Skeletal muscle tissue (tissue), 4 donors: ENCODE measurements around the gene SVIL. TPM values are rescaled to one million over a fixed set of nuclear protein-coding genes. Genes with fewer than 3 reads are reported as not detected.
"Not testable (repeated sequence)": the region's sequence is repeated elsewhere in the genome, so short reads cannot be mapped to it uniquely, and the experiment has no call there.

Experiments
- H3K27ac ChIP-seq: one replicate; pipeline ENCODE4 v1.7.0; 2013; ENCODE audit warnings: mild to moderate bottlenecking, low read depth, low read length, inconsistent platforms
- H3K27me3 ChIP-seq, 3 donors: one replicate each; pipeline ENCODE4 v1.7.0; 2013; ENCODE audit warnings: low read length in 3 of 3; ENCODE audit not compliant: control insufficient read depth in 3 of 3, insufficient read depth in 3 of 3
- H3K36me3 ChIP-seq, 3 donors: one replicate each; pipeline ENCODE4 v1.7.0; 2013; ENCODE audit warnings: low read length in 3 of 3; ENCODE audit not compliant: control insufficient read depth in 3 of 3, insufficient read depth in 3 of 3
- H3K4me1 ChIP-seq, 3 donors: one replicate each; pipeline ENCODE4 v1.7.0; 2013; ENCODE audit warnings: low read length in 3 of 3, mild to moderate bottlenecking in 3 of 3; ENCODE audit not compliant: control insufficient read depth in 3 of 3, insufficient read depth in 3 of 3
- H3K4me3 ChIP-seq, 3 donors: one replicate each; pipeline ENCODE4 v1.7.0; 2013; ENCODE audit warnings: low read length in 3 of 3
- H3K9ac ChIP-seq, 3 donors: one replicate each; pipeline ENCODE4 v1.7.0; 2013; ENCODE audit warnings: low read length in 3 of 3, mild to moderate bottlenecking in 3 of 3, moderate library complexity in 2 of 3, low read depth in 1 of 3
- H3K9me3 ChIP-seq, 3 donors: one replicate each; pipeline ENCODE4 v1.7.0; 2013; ENCODE audit warnings: low read length in 3 of 3; ENCODE audit not compliant: control insufficient read depth in 3 of 3
- total RNA-seq: library from RNA; depleted of rRNA; stranded (reverse); fragments of >200 nt; gene quantifications from one replicate; pipeline ENCODE4 v1.2.3, GENCODE V29; 2014
- donor health status: Osteomylitis.

Gene SVIL
- total RNA-seq, 1 donor from 2014 or later, result 153 TPM

DNA sequence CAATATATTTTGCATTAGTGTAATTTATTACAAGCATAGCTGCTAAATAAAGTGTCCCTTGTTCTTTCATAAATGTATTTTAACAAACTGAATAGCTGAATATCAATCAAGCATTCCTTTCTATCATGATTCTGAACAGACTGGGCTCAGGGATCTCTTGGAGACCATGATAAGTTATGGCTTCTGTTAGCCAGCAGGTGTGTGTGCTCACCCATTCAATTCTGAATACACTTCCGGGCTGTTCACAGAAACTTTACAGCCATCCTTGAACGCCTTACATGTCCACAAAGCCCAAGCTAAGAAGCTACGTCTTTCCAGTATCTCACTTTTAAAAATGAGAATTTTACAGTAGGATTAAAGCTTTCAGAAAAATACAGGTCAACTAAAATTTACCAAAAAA lies 115.1 kb downstream of the SVIL start:
- H3K9ac ChIP-seq, result peak overlapping the region in 2 of 3 donors; percentile 5 to 40
- peaks cover 43 to 55% (median 50%) of the 10 kb centered on the region in 3 donors for H3K36me3 ChIP-seq
- no peak overlapping the region for H3K27ac ChIP-seq

GRCh38 chr10:29517352-29517923 lies 117.3 kb downstream of the SVIL start:
- H3K36me3 ChIP-seq, result peaks cover 30 to 41% (median 36%) of the 10 kb centered on the region in 3 donors
- peaks cover 15 to 46% (median 35%) of the 10 kb centered on the region in 3 donors for H3K4me1 ChIP-seq
- no peaks in the 10 kb centered on the region for H3K9me3 ChIP-seq
- peak overlapping the region; percentile 68 for H3K27ac ChIP-seq
- H3K9ac ChIP-seq, result no peak overlapping the region
- no peaks in the 10 kb centered on the region for H3K27me3 ChIP-seq
- no peak overlapping the region for H3K4me3 ChIP-seq

More for the DNA sequence above, 115.1 kb downstream of the SVIL start:
- Histone ChIP-seq H3K4me1 (peaks cover 27 to 48% (median 43%) of the 10 kb centered on the region in 3 donors), H3K27me3 (no peaks in the 10 kb centered on the region), H3K4me3 (no peak overlapping the region), H3K9me3 (no peaks in the 10 kb centered on the region)

DNA sequence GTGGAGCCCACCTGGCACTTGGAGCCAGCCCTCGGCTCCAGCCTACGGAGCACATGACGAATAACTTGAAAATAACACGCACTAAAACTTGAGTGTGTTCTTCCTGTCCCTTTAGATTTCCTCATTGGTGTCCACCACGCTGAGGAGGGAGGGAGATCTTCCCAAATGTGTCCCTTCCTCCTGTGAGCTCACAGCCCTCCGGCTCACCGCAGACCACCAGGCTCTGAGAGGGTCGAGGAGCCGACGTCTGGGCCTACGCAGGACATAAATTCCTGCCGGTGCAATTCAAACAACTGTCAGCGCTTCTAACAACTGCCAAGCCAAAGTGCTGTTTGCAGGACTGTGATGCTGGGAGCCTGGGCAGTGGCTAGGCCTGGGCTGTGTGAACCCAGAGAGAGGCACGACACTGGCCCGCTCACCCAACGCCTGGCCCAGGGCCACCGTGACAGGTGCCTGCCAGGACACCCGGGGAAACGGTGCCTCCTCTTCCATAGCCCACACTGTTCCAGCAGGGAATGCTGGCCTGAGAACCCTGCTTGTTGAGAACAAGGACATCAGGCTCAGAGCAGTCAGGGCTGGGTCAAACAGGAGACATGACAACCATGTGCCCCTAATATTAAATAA lies 118.3 kb downstream of the SVIL start:
- not testable (repeated sequence) for H3K27me3 ChIP-seq, H3K9me3 ChIP-seq, H3K4me3 ChIP-seq
- peaks cover 18 to 49% (median 38%) of the 10 kb centered on the region in 3 donors for H3K4me1 ChIP-seq
- H3K27ac ChIP-seq, result peak overlapping the region; percentile 68
- H3K9ac ChIP-seq, result peak overlapping the region in 1 of 3 donors; percentile 45
- peaks cover 26 to 40% (median 33%) of the 10 kb centered on the region in 3 donors for H3K36me3 ChIP-seq

DNA sequence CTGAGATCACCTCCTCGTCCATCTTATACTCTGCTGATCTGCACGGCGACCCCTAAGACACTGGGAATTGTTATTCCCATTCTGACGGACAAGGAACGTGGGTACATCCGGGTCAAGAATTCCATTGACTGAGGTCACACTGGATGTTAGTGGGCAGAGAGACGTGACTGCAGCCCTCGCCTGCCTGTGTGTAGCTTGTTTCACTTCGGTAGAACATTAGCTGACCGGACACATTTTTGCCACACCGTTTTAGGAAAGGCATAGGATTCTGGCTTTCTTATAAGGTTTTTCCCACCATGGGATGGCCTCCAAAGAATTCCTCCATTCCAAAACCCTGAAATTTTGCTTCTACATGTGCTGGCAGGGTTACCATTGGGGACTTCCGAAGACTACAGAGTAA lies 118.9 kb downstream of the SVIL start:
- Histone ChIP-seq H3K4me1 (peaks cover 18 to 49% (median 44%) of the 10 kb centered on the region in 3 donors), H3K36me3 (peaks cover 24 to 36% (median 33%) of the 10 kb centered on the region in 3 donors), H3K27ac (peak overlapping the region; percentile 68), H3K9ac (peak overlapping the region in 2 of 3 donors; percentile 32 to 45)
- H3K4me3 ChIP-seq, H3K27me3 ChIP-seq, H3K9me3 ChIP-seq: not testable (repeated sequence)

GRCh38 chr10:29515104-29515503 lies 119.7 kb downstream of the SVIL start:
- not testable (repeated sequence) for H3K9ac ChIP-seq, H3K9me3 ChIP-seq, H3K4me3 ChIP-seq, H3K27me3 ChIP-seq, H3K27ac ChIP-seq
- peaks cover 18 to 49% (median 47%) of the 10 kb centered on the region in 3 donors for H3K4me1 ChIP-seq
- peaks cover 18 to 36% (median 29%) of the 10 kb centered on the region in 3 donors for H3K36me3 ChIP-seq

DNA sequence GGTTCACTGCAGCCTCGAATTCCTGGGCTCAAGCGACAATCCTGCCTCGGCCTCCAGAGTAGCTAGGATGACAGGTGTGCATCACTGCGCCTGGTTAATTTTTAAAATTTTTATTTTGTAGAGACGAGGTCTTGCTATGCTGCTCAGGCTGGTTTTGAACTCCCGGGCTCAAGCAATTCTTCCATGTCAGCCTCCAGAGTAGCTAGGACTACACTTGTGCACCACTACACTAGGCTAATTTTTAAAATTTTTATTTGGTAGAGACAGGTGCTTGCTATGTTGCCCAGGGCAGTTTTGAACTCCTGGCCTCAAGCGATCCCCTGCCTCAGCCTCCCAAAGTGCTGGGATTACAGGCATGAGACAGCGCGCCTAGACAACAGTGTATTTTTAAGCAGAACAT lies 120.5 kb downstream of the SVIL start:
- Histone ChIP-seq H3K9ac (no peak overlapping the region), H3K27me3 (no peaks in the 10 kb centered on the region), H3K27ac (no peak overlapping the region), H3K4me3 (no peak overlapping the region), H3K36me3 (peaks cover 17 to 31% (median 24%) of the 10 kb centered on the region in 3 donors), H3K4me1 (peaks cover 24 to 57% (median 54%) of the 10 kb centered on the region in 3 donors), H3K9me3 (no peaks in the 10 kb centered on the region)

GRCh38 chr10:29512425-29512974 lies 122.3 kb downstream of the SVIL start:
- H3K27ac ChIP-seq, result peak overlapping the region; percentile 25
- peaks cover 36 to 67% (median 59%) of the 10 kb centered on the region in 3 donors for H3K4me1 ChIP-seq
- peaks cover 12 to 28% (median 23%) of the 10 kb centered on the region in 3 donors for H3K36me3 ChIP-seq
- no peaks in the 10 kb centered on the region for H3K27me3 ChIP-seq
- no peak overlapping the region for H3K4me3 ChIP-seq
- no peaks in the 10 kb centered on the region for H3K9me3 ChIP-seq
- peak overlapping the region in 1 of 3 donors; percentile 50 for H3K9ac ChIP-seq

DNA sequence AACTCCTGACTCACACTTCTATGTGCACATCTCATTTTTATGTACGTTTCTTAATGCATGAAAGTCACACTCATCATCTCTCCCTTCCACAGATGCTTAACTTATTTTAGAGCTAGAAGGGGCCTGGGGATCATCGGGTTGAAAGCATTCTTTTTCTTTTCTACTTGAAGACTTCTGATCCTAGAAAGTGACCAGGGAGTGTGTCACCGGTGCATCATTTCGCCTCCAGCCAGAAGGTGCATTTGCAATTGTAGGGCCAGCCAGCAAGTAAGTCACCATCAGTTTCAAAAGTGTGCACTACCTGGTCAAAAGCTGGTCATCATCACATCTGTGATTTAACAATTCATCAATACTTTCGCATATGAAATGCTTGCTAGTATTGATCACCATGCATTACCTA lies 123.0 kb downstream of the SVIL start:
- Histone ChIP-seq H3K4me1 (peaks cover 33 to 64% (median 57%) of the 10 kb centered on the region in 3 donors), H3K36me3 (peaks cover 19 to 35% (median 25%) of the 10 kb centered on the region in 3 donors)
- H3K9me3 ChIP-seq, H3K4me3 ChIP-seq, H3K9ac ChIP-seq, H3K27ac ChIP-seq, H3K27me3 ChIP-seq: not testable (repeated sequence)

- not testable (repeated sequence) for H3K9ac ChIP-seq, H3K9me3 ChIP-seq, H3K27ac ChIP-seq, H3K27me3 ChIP-seq, H3K4me3 ChIP-seq
- H3K36me3 ChIP-seq, result peaks cover 21 to 29% (median 28%) of the 10 kb centered on the region in 3 donors
- H3K4me1 ChIP-seq, result peaks cover 26 to 53% (median 46%) of the 10 kb centered on the region in 3 donors
Measured at GRCh38 chr10:29510483-29511157, 124.2 kb downstream of the SVIL start.
